Measurements from ENCODE around the gene PGK1. TPM values are rescaled to one million over a fixed set of nuclear protein-coding genes. Genes with fewer than 3 reads are reported as not detected.

PGK1 gene
- total and polyA plus RNA-seq, 9 of the 15 experiments (the other 6 are each of a cell fraction or from before 2014, with no cell fraction given), result 199 to 1,378 (median 378) TPM

GRCh38 chrX:78116365-78116764 lies 12.3 kb downstream of the PGK1 start (continued):
- TF ChIP-seq, protein P1, sequence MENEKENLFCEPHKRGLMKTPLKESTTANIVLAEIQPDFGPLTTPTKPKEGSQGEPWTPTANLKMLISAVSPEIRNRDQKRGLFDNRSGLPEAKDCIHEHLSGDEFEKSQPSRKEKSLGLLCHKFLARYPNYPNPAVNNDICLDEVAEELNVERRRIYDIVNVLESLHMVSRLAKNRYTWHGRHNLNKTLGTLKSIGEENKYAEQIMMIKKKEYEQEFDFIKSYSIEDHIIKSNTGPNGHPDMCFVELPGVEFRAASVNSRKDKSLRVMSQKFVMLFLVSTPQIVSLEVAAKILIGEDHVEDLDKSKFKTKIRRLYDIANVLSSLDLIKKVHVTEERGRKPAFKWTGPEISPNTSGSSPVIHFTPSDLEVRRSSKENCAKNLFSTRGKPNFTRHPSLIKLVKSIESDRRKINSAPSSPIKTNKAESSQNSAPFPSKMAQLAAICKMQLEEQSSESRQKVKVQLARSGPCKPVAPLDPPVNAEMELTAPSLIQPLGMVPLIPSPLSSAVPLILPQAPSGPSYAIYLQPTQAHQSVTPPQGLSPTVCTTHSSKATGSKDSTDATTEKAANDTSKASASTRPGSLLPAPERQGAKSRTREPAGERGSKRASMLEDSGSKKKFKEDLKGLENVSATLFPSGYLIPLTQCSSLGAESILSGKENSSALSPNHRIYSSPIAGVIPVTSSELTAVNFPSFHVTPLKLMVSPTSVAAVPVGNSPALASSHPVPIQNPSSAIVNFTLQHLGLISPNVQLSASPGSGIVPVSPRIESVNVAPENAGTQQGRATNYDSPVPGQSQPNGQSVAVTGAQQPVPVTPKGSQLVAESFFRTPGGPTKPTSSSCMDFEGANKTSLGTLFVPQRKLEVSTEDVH (IDR thresholded peaks at IDR 0.05; ENCODE audit: low read depth, partially characterized antibody), result no peak
- TF ChIP-seq HNRNPH1 (optimal IDR thresholded peaks at IDR 0.05; ENCODE audit: low read depth, low read length), result no peak
- no peak for TF ChIP-seq CHCHD3 (CRISPR knock-in tag; IDR thresholded peaks at IDR 0.05)

DNA sequence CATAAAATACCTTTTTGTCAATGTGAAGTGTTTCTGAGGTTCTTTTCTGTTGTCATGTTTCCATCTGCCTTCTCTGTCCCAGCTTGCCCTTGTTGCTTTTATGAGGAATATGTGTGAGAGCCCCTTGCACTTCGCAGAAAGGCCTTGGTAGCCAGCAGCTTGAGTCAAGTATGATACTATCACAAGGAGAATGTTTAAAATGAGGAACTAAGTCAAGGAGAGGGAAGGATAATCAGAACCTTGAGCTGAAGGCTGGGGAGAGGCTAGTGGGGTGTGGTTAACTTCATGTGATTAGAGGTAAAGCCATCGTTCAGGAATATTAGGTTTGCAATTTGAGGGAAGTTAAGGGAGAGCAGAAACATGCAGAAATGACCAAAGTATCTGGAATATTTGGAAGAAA lies 12.7 kb downstream of the PGK1 start:
- H3K4me1 ChIP-seq (replicated peaks in 1 of 2; ENCODE audit: control insufficient read depth in 2 of 2, insufficient read depth in 2 of 2, low read length in 2 of 2), result peaks cover 0 to 10% of the 10 kb centered on the region in 2 experiments; a peak in 2 of 5 replicates
- POLR2A ChIA-PET, result interaction anchor here (1.0 to 1.3 kb wide), 2 partner anchors 12 to 13 kb away, joined by 3 to 4 read pairs; partner anchors contain the start of gene PGK1
- no peaks in the 10 kb centered on the region for H3K9me3 ChIP-seq (replicated peaks; ENCODE audit: control insufficient read depth, insufficient read depth, low read depth, low read length)
- intact Hi-C loops (cut with micrococcal nuclease) (no loop called here), in situ Hi-C loops (cut with MboI) (no loop called here)
- no peak overlapping the region for H3K4me3 ChIP-seq
- WGBS (ENCODE audit: insufficient coverage, low coverage, missing lambda C conversion rate), result 30% methylated on average over 2 of the region's 2 CpGs
- H3K9ac ChIP-seq (ENCODE audit: insufficient read depth in 1 of 2, low read depth in 2 of 2, low read length in 2 of 2), result no peak overlapping the region
- no peak for DNase-seq (ENCODE audit: extremely low read depth in 1 of 4, low spot score in 3 of 4)
- TF ChIP-seq, protein P2, sequence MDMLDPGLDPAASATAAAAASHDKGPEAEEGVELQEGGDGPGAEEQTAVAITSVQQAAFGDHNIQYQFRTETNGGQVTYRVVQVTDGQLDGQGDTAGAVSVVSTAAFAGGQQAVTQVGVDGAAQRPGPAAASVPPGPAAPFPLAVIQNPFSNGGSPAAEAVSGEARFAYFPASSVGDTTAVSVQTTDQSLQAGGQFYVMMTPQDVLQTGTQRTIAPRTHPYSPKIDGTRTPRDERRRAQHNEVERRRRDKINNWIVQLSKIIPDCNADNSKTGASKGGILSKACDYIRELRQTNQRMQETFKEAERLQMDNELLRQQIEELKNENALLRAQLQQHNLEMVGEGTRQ (CRISPR knock-in tag; IDR thresholded peaks at IDR 0.05), result no peak
- TF ChIP-seq SLC30A9 (CRISPR knock-in tag; IDR thresholded peaks at IDR 0.05), result no peak
- TF ChIP-seq SRF (CRISPR knock-in tag; IDR thresholded peaks at IDR 0.05), result no peak
- no peak for TF ChIP-seq KDM1A (IDR thresholded peaks at IDR 0.05)
- TF ChIP-seq FOXP1 (CRISPR knock-in tag; IDR thresholded peaks at IDR 0.05), result no peak
- TF ChIP-seq HMBOX1 (IDR thresholded peaks at IDR 0.05), result peak; percentile 50; the same call in 1 of the 2 replicates
- no peak for TF ChIP-seq HSF4 (CRISPR knock-in tag; IDR thresholded peaks at IDR 0.05; ENCODE audit: borderline replicate concordance)
- CTCF ChIA-PET (ENCODE audit: low intra/inter-chr PET ratio), result no interaction called here
- H3K79me2 ChIP-seq (ENCODE audit: control insufficient read depth, insufficient read depth, low read length), result peaks cover 95% of the 10 kb centered on the region
- no peaks in the 10 kb centered on the region for H3K27me3 ChIP-seq (ENCODE audit: control insufficient read depth in 2 of 2, insufficient read depth in 2 of 2, low read length in 2 of 2)
- peaks cover 35% of the 10 kb centered on the region for H4K20me1 ChIP-seq (replicated peaks; ENCODE audit: control insufficient read depth, insufficient read depth, low read length)
- H2AFZ ChIP-seq (ENCODE audit: low read depth, low read length), result no peak overlapping the region
- FAIRE-seq, result no peak
- peak; percentile 48 for ATAC-seq
- BruUV-seq (replicated peaks), result no TSS peak
- H3K36me3 ChIP-seq (ENCODE audit: control insufficient read depth, insufficient read depth, low read length), result peaks cover 97% of the 10 kb centered on the region
- no peak overlapping the region for H3K4me2 ChIP-seq (ENCODE audit: insufficient read depth, low read length)
- no peak overlapping the region for H3K27ac ChIP-seq (ENCODE audit: extremely low read depth, low read depth, low read length)
- peaks cover 2% of the 10 kb centered on the region for H3K9me1 ChIP-seq (ENCODE audit: control insufficient read depth, insufficient read depth, low read length)

All from K562 (cell line).